Measurements from ENCODE around the gene BEND5. TPM values are rescaled to one million over a fixed set of nuclear protein-coding genes. Genes with fewer than 3 reads are reported as not detected.

Gene BEND5
- total and polyA plus RNA-seq, 7 experiments from 2014 or later, result 3.6 to 12.6 (median 8.7) TPM

- peaks cover 0 to 4% (median 0%) of the 10 kb centered on the region in 5 donors for H3K27me3 Mint-ChIP-seq
- Histone ChIP-seq H3K9me3 (ENCODE audit: control insufficient read depth in 2 of 3, low read length in 3 of 3) (no peaks in the 10 kb centered on the region), H3K4me1 (ENCODE audit: control insufficient read depth in 2 of 2, insufficient read depth in 2 of 2, low read length in 2 of 2) (peaks cover 0 to 6% of the 10 kb centered on the region in 2 donors), H3K27me3 (ENCODE audit: control insufficient read depth in 2 of 2, insufficient read depth in 2 of 2, low read length in 2 of 2) (no peaks in the 10 kb centered on the region), H3K27ac (ENCODE audit: low read depth, low read length) (no peak overlapping the region), H3K36me3 (ENCODE audit: control insufficient read depth in 2 of 3, insufficient read depth in 3 of 3, low read length in 3 of 3) (peaks cover 0 to 6% (median 0%) of the 10 kb centered on the region in 3 experiments), H3K4me3 (ENCODE audit: low read length) (no peak overlapping the region)
- no peak overlapping the region for H3K4me3 Mint-ChIP-seq
- intact Hi-C loops (cut with micrococcal nuclease), result no loop called here
- peaks cover 0 to 1% (median 0%) of the 10 kb centered on the region in 11 donors for H3K9me3 Mint-ChIP-seq
- H3K36me3 Mint-ChIP-seq, result peaks cover 8 to 29% (median 9%) of the 10 kb centered on the region in 5 donors
- ChIA-PET CTCF (no interaction called here), POLR2A (interaction anchor here (0.6 kb wide), 1 partner anchor 13 kb away, joined by 3 read pairs; no protein-coding TSS in a partner anchor)
- peaks cover 29 to 90% (median 76%) of the 10 kb centered on the region in 7 donors for H3K4me1 Mint-ChIP-seq
- DNase-seq, result no peak
- H3K27ac Mint-ChIP-seq, result no peak overlapping the region
- no peak for ATAC-seq
Observed at GRCh38 chr1:48771561-48771960, 5.1 kb downstream of the BEND5 start.

GRCh38 chr1:48767975-48768510 lies 8.6 kb downstream of the BEND5 start:
- Histone ChIP-seq H3K27ac (ENCODE audit: low read depth, low read length) (no peak overlapping the region), H3K4me3 (ENCODE audit: low read length) (no peak overlapping the region), H3K9me3 (ENCODE audit: control insufficient read depth in 2 of 3, low read length in 3 of 3) (no peaks in the 10 kb centered on the region), H3K4me1 (ENCODE audit: control insufficient read depth in 2 of 2, insufficient read depth in 2 of 2, low read length in 2 of 2) (no peaks in the 10 kb centered on the region), H3K36me3 (ENCODE audit: control insufficient read depth in 2 of 3, insufficient read depth in 3 of 3, low read length in 3 of 3) (peaks cover 0 to 10% (median 0%) of the 10 kb centered on the region in 3 experiments), H3K27me3 (ENCODE audit: control insufficient read depth in 2 of 2, insufficient read depth in 2 of 2, low read length in 2 of 2) (no peaks in the 10 kb centered on the region)
- ATAC-seq (peak; percentile 50), DNase-seq (no peak)
- no peaks in the 10 kb centered on the region for H3K9me3 Mint-ChIP-seq
- H3K27me3 Mint-ChIP-seq, result no peaks in the 10 kb centered on the region
- H3K4me3 Mint-ChIP-seq, result no peak overlapping the region
- POLR2A ChIA-PET, result no interaction called here
- intact Hi-C loops (cut with micrococcal nuclease), result no loop called here
- CTCF ChIA-PET, result no interaction called here
- H3K27ac Mint-ChIP-seq, result no peak overlapping the region
- peaks cover 12 to 56% (median 29%) of the 10 kb centered on the region in 5 donors for H3K36me3 Mint-ChIP-seq
- H3K4me1 Mint-ChIP-seq, result peaks cover 12 to 79% (median 60%) of the 10 kb centered on the region in 7 donors

GRCh38 chr1:48765335-48765734 lies 11.4 kb downstream of the BEND5 start:
- Mint-ChIP-seq H3K27me3 (no peaks in the 10 kb centered on the region), H3K4me3 (no peak overlapping the region), H3K4me1 (peaks cover 10 to 57% (median 34%) of the 10 kb centered on the region in 7 donors), H3K9me3 (peaks cover 0 to 2% (median 0%) of the 10 kb centered on the region in 11 donors), H3K27ac (no peak overlapping the region), H3K36me3 (peaks cover 13 to 62% (median 28%) of the 10 kb centered on the region in 5 donors)
- Histone ChIP-seq H3K4me3 (ENCODE audit: low read length) (no peak overlapping the region), H3K27ac (ENCODE audit: low read depth, low read length) (no peak overlapping the region), H3K36me3 (ENCODE audit: control insufficient read depth in 2 of 3, insufficient read depth in 3 of 3, low read length in 3 of 3) (peaks cover 0 to 15% (median 0%) of the 10 kb centered on the region in 3 experiments), H3K27me3 (ENCODE audit: control insufficient read depth in 2 of 2, insufficient read depth in 2 of 2, low read length in 2 of 2) (no peaks in the 10 kb centered on the region), H3K4me1 (ENCODE audit: control insufficient read depth in 2 of 2, insufficient read depth in 2 of 2, low read length in 2 of 2) (no peaks in the 10 kb centered on the region), H3K9me3 (ENCODE audit: control insufficient read depth in 2 of 3, low read length in 3 of 3) (no peaks in the 10 kb centered on the region)
- intact Hi-C loops (cut with micrococcal nuclease), result no loop called here
- DNase-seq (no peak), ATAC-seq (no peak)
- ChIA-PET POLR2A (no interaction called here), CTCF (no interaction called here)

GRCh38 chr1:48761986-48762385 lies 14.7 kb downstream of the BEND5 start:
- ATAC-seq (no peak), DNase-seq (no peak)
- Histone ChIP-seq H3K27ac (ENCODE audit: low read depth, low read length) (no peak overlapping the region), H3K36me3 (ENCODE audit: control insufficient read depth in 2 of 3, insufficient read depth in 3 of 3, low read length in 3 of 3) (peaks cover 0 to 40% (median 0%) of the 10 kb centered on the region in 3 experiments), H3K4me1 (ENCODE audit: control insufficient read depth in 2 of 2, insufficient read depth in 2 of 2, low read length in 2 of 2) (no peaks in the 10 kb centered on the region), H3K9me3 (ENCODE audit: control insufficient read depth in 2 of 3, low read length in 3 of 3) (no peaks in the 10 kb centered on the region), H3K4me3 (ENCODE audit: low read length) (no peak overlapping the region), H3K27me3 (ENCODE audit: control insufficient read depth in 2 of 2, insufficient read depth in 2 of 2, low read length in 2 of 2) (no peaks in the 10 kb centered on the region)
- H3K27ac Mint-ChIP-seq, result no peak overlapping the region
- H3K4me3 Mint-ChIP-seq, result no peak overlapping the region
- H3K36me3 Mint-ChIP-seq, result peaks cover 22 to 66% (median 46%) of the 10 kb centered on the region in 5 donors
- intact Hi-C loops (cut with micrococcal nuclease), result no loop called here
- ChIA-PET POLR2A (no interaction called here), CTCF (no interaction called here)
- no peaks in the 10 kb centered on the region for H3K27me3 Mint-ChIP-seq
- H3K4me1 Mint-ChIP-seq, result peaks cover 3 to 29% (median 17%) of the 10 kb centered on the region in 7 donors
- peaks cover 0 to 2% (median 0%) of the 10 kb centered on the region in 11 donors for H3K9me3 Mint-ChIP-seq

GRCh38 chr1:48761411-48761810 lies 15.3 kb downstream of the BEND5 start:
- POLR2A ChIA-PET, result no interaction called here
- no peaks in the 10 kb centered on the region for H3K4me1 ChIP-seq (ENCODE audit: control insufficient read depth in 2 of 2, insufficient read depth in 2 of 2, low read length in 2 of 2)
- CTCF ChIA-PET, result no interaction called here
- H3K27me3 ChIP-seq (ENCODE audit: control insufficient read depth in 2 of 2, insufficient read depth in 2 of 2, low read length in 2 of 2), result no peaks in the 10 kb centered on the region
- peaks cover 0 to 41% (median 0%) of the 10 kb centered on the region in 3 experiments for H3K36me3 ChIP-seq (ENCODE audit: control insufficient read depth in 2 of 3, insufficient read depth in 3 of 3, low read length in 3 of 3)
- intact Hi-C loops (cut with micrococcal nuclease), result no loop called here
- H3K27ac Mint-ChIP-seq, result no peak overlapping the region
- H3K27me3 Mint-ChIP-seq, result no peaks in the 10 kb centered on the region
- no peaks in the 10 kb centered on the region for H3K9me3 ChIP-seq (ENCODE audit: control insufficient read depth in 2 of 3, low read length in 3 of 3)
- no peak for DNase-seq
- H3K27ac ChIP-seq (ENCODE audit: low read depth, low read length), result no peak overlapping the region
- no peak overlapping the region for H3K4me3 ChIP-seq (ENCODE audit: low read length)
- H3K36me3 Mint-ChIP-seq, result peaks cover 19 to 65% (median 48%) of the 10 kb centered on the region in 5 donors
- H3K4me3 Mint-ChIP-seq, result no peak overlapping the region
- peaks cover 0 to 2% (median 0%) of the 10 kb centered on the region in 11 donors for H3K9me3 Mint-ChIP-seq
- ATAC-seq, result no peak
- H3K4me1 Mint-ChIP-seq, result peaks cover 3 to 32% (median 17%) of the 10 kb centered on the region in 7 donors

GRCh38 chr1:48760857-48761256 lies 15.8 kb downstream of the BEND5 start:
- no peak for ATAC-seq
- Histone ChIP-seq H3K9me3 (ENCODE audit: control insufficient read depth in 2 of 3, low read length in 3 of 3) (no peaks in the 10 kb centered on the region), H3K4me1 (ENCODE audit: control insufficient read depth in 2 of 2, insufficient read depth in 2 of 2, low read length in 2 of 2) (no peaks in the 10 kb centered on the region), H3K27ac (ENCODE audit: low read depth, low read length) (no peak overlapping the region), H3K27me3 (ENCODE audit: control insufficient read depth in 2 of 2, insufficient read depth in 2 of 2, low read length in 2 of 2) (no peaks in the 10 kb centered on the region), H3K4me3 (ENCODE audit: low read length) (no peak overlapping the region), H3K36me3 (ENCODE audit: control insufficient read depth in 2 of 3, insufficient read depth in 3 of 3, low read length in 3 of 3) (peaks cover 0 to 46% (median 0%) of the 10 kb centered on the region in 3 experiments)
- H3K27me3 Mint-ChIP-seq, result no peaks in the 10 kb centered on the region
- H3K36me3 Mint-ChIP-seq, result peaks cover 19 to 65% (median 48%) of the 10 kb centered on the region in 5 donors
- intact Hi-C loops (cut with micrococcal nuclease), result no loop called here
- DNase-seq, result no peak
- no peak overlapping the region for H3K4me3 Mint-ChIP-seq
- POLR2A ChIA-PET, result no interaction called here
- CTCF ChIA-PET, result no interaction called here
- H3K9me3 Mint-ChIP-seq, result peaks cover 0 to 2% (median 0%) of the 10 kb centered on the region in 11 donors
- H3K27ac Mint-ChIP-seq, result no peak overlapping the region
- H3K4me1 Mint-ChIP-seq, result peaks cover 3 to 31% (median 17%) of the 10 kb centered on the region in 7 donors

- POLR2A ChIA-PET, result no interaction called here
- CTCF ChIA-PET, result no interaction called here
- peaks cover 23 to 70% (median 45%) of the 10 kb centered on the region in 5 donors for H3K36me3 Mint-ChIP-seq
Observed at GRCh38 chr1:48758976-48759375, 17.7 kb downstream of the BEND5 start.

More at GRCh38 chr1:48758976-48759375, 17.7 kb downstream of the BEND5 start:
- no peak overlapping the region for H3K27ac Mint-ChIP-seq
- peaks cover 0 to 2% (median 0%) of the 10 kb centered on the region in 11 donors for H3K9me3 Mint-ChIP-seq
- Histone ChIP-seq H3K4me3 (ENCODE audit: low read length) (no peak overlapping the region), H3K9me3 (ENCODE audit: control insufficient read depth in 2 of 3, low read length in 3 of 3) (no peaks in the 10 kb centered on the region), H3K27ac (ENCODE audit: low read depth, low read length) (no peak overlapping the region), H3K36me3 (ENCODE audit: control insufficient read depth in 2 of 3, insufficient read depth in 3 of 3, low read length in 3 of 3) (peaks cover 0 to 60% (median 0%) of the 10 kb centered on the region in 3 experiments), H3K4me1 (ENCODE audit: control insufficient read depth in 2 of 2, insufficient read depth in 2 of 2, low read length in 2 of 2) (no peaks in the 10 kb centered on the region), H3K27me3 (ENCODE audit: control insufficient read depth in 2 of 2, insufficient read depth in 2 of 2, low read length in 2 of 2) (no peaks in the 10 kb centered on the region)
- no peak for ATAC-seq
- DNase-seq, result no peak
- H3K27me3 Mint-ChIP-seq, result no peaks in the 10 kb centered on the region
- intact Hi-C loops (cut with micrococcal nuclease), result no loop called here
- H3K4me3 Mint-ChIP-seq, result no peak overlapping the region
- H3K4me1 Mint-ChIP-seq, result peaks cover 0 to 15% (median 9%) of the 10 kb centered on the region in 7 donors

Data from naive thymus-derived CD4-positive, alpha-beta T cell (primary cell).